CD4-positive, alpha-beta T cell (primary cell): Measurements from ENCODE around the gene TUBB4B. TPM values are rescaled to one million over a fixed set of nuclear protein-coding genes. Genes with fewer than 3 reads are reported as not detected.
A peak's percentile ranks its signal among the peaks of the same experiment; 100 is the strongest.

Source experiments
- ATAC-seq: fragments of 200-7000 bp; cut with Tn5 transposase; one replicate; pipeline ENCODE4 v1.10.0; 2022; ENCODE audit warnings: mild to moderate bottlenecking; ENCODE audit not compliant: poor library complexity
- CTCF ChIA-PET: fragments of 350-600 bp; sonication (Branson Sonifier 250); formaldehyde crosslinking; loops from one replicate; lab custom pipeline; 2021; ENCODE audit warnings: antibody characterized with exemption, inconsistent platforms; lab: Charles Lee
- POLR2A ChIA-PET: fragments of 350-600 bp; sonication (Branson Sonifier 250); formaldehyde crosslinking; loops from one replicate; lab custom pipeline; 2021; ENCODE audit warnings: antibody characterized with exemption, inconsistent platforms; lab: Charles Lee
- DNase-seq, 14 experiments: peaks; one replicate each; pipeline ENCODE4 v3.0.0-alpha.2; 2013 to 2020; ENCODE audit warnings: mixed read lengths in 2 of 14
- H3K27ac ChIP-seq, 2 donors: one replicate each; pipeline versions ENCODE4 v1.5.1 to v1.7.0; 2013; ENCODE audit warnings: low read length in 2 of 2, low read depth in 1 of 2, mild to moderate bottlenecking in 1 of 2
- H3K27me3 ChIP-seq, 2 experiments: 1 replicate in 1 of 2; 2 replicates in 1 of 2; pipeline versions ENCODE4 v1.6.1 to v1.7.0; 2013; ENCODE audit warnings: low read length in 2 of 2, control low read depth in 1 of 2, mild to moderate bottlenecking in 1 of 2, moderate library complexity in 1 of 2; ENCODE audit not compliant: insufficient read depth in 2 of 2, control insufficient read depth in 1 of 2
- H3K36me3 ChIP-seq: one replicate; pipeline ENCODE4 v1.6.1; 2013; ENCODE audit warnings: low read length, control low read depth; ENCODE audit not compliant: insufficient read depth
- H3K4me1 ChIP-seq: one replicate; pipeline ENCODE4 v1.6.1; 2013; ENCODE audit warnings: low read length, control low read depth; ENCODE audit not compliant: insufficient read depth
- H3K4me3 ChIP-seq: one replicate; pipeline ENCODE4 v1.5.1; 2013; ENCODE audit warnings: mild to moderate bottlenecking, low read length, moderate library complexity
- H3K9me3 ChIP-seq, 2 experiments: 1 replicate in 1 of 2; 2 replicates in 1 of 2; pipeline versions ENCODE4 v1.6.1 to v1.7.0; 2013; ENCODE audit warnings: low read length in 2 of 2, mild to moderate bottlenecking in 2 of 2, control low read depth in 1 of 2, moderate library complexity in 1 of 2; ENCODE audit not compliant: control insufficient read depth in 1 of 2, insufficient read depth in 1 of 2
- H3K27ac Mint-ChIP-seq: one replicate; pipeline ENCODE4 v1.8.0; 2020; ENCODE audit warnings: mixed read lengths
- H3K27me3 Mint-ChIP-seq: one replicate; pipeline ENCODE4 v1.8.0; 2021; ENCODE audit warnings: mixed read lengths
- H3K36me3 Mint-ChIP-seq: one replicate; pipeline ENCODE4 v1.8.0; 2021; ENCODE audit warnings: low read depth, mixed read lengths
- H3K4me1 Mint-ChIP-seq: one replicate; pipeline ENCODE4 v1.8.0; 2021; ENCODE audit warnings: low read depth, mixed read lengths
- H3K4me3 Mint-ChIP-seq: one replicate; pipeline ENCODE4 v1.8.0; 2020; ENCODE audit warnings: mild to moderate bottlenecking, mixed read lengths
- H3K9me3 Mint-ChIP-seq: one replicate; pipeline ENCODE4 v1.8.0; 2020; ENCODE audit warnings: mixed read lengths
- CTCF ChIP-seq: fragments of 200-600 bp; IDR thresholded peaks from one replicate; pipeline ENCODE4 v1.8.0; 2022; ENCODE audit warnings: antibody characterized with exemption, mild to moderate bottlenecking
- intact Hi-C, 2 experiments: fragments of 100-400 bp; cut with DNase I in 1 of 2; cut with micrococcal nuclease in 1 of 2; formaldehyde crosslinking; loops; one replicate each; pipeline versions ENCODE4 v1.15.1 to v1.9.0; 2023 to 2025; cut with DNase I, micrococcal nuclease
- total RNA-seq, 174 experiments: library from RNA in 2 of 174; stranded (reverse) in 2 of 174; gene quantifications; one replicate each; pipeline ENCODE4 v1.2.3 and lab custom pipeline; 2021 to 2026

The TUBB4B gene
- total RNA-seq, 2 experiments from 2014 or later = 93.8 to 98.2 TPM

- ChIA-PET POLR2A (interaction anchor here (1.0 kb wide), 2 partner anchors 7 to 11 kb away, joined by 3 read pairs; no protein-coding TSS in a partner anchor), CTCF (no interaction called here)
- Histone ChIP-seq H3K4me3 (no peak overlapping the region), H3K36me3 (peaks cover 6% of the 10 kb centered on the region), H3K9me3 (no peaks in the 10 kb centered on the region), H3K4me1 (no peaks in the 10 kb centered on the region), H3K27ac (no peak overlapping the region), H3K27me3 (no peaks in the 10 kb centered on the region)
- DNase-seq (no peak), ATAC-seq (no peak)
- TF ChIP-seq CTCF = no peak
- H3K27me3 Mint-ChIP-seq = no peaks in the 10 kb centered on the region
- intact Hi-C loops = no loop called here
- H3K4me1 Mint-ChIP-seq = no peaks in the 10 kb centered on the region
- H3K9me3 Mint-ChIP-seq = no peaks in the 10 kb centered on the region
- H3K27ac Mint-ChIP-seq = no peak overlapping the region
- no peaks in the 10 kb centered on the region for H3K36me3 Mint-ChIP-seq
- no peak overlapping the region for H3K4me3 Mint-ChIP-seq
Measured at GRCh38 chr9:137215196-137215986, 25.7 kb upstream of the TUBB4B start.

- Mint-ChIP-seq H3K4me3 (no peak overlapping the region), H3K36me3 (no peaks in the 10 kb centered on the region), H3K9me3 (no peaks in the 10 kb centered on the region), H3K27ac (no peak overlapping the region), H3K4me1 (no peaks in the 10 kb centered on the region), H3K27me3 (no peaks in the 10 kb centered on the region)
- CTCF ChIA-PET = no interaction called here
- no peak overlapping the region for H3K4me3 ChIP-seq
- ATAC-seq (no peak), DNase-seq (no peak)
- intact Hi-C loops = no loop called here
- TF ChIP-seq CTCF = no peak
- no peaks in the 10 kb centered on the region for H3K9me3 ChIP-seq
- H3K27ac ChIP-seq = no peak overlapping the region
- POLR2A ChIA-PET = interaction anchor here (1.0 kb wide), 1 partner anchor 12 kb away, joined by 3 read pairs; no protein-coding TSS in a partner anchor
- peaks cover under 1% of the 10 kb centered on the region for H3K4me1 ChIP-seq
- H3K36me3 ChIP-seq = peaks cover 6% of the 10 kb centered on the region
- H3K27me3 ChIP-seq = no peaks in the 10 kb centered on the region
Measured at GRCh38 chr9:137216188-137216965, 24.7 kb upstream of the TUBB4B start.

GRCh38 chr9:137217276-137218211 lies 23.5 kb upstream of the TUBB4B start:
- H3K4me1 ChIP-seq = peaks cover 8% of the 10 kb centered on the region
- H3K9me3 ChIP-seq = no peaks in the 10 kb centered on the region
- TF ChIP-seq CTCF = no peak
- H3K9me3 Mint-ChIP-seq = no peaks in the 10 kb centered on the region
- peak overlapping the region; percentile 30 for H3K4me3 Mint-ChIP-seq
- H3K27me3 ChIP-seq = no peaks in the 10 kb centered on the region
- H3K27me3 Mint-ChIP-seq = no peaks in the 10 kb centered on the region
- DNase-seq = peak in 1 of 14 experiments; percentile 32
- no peak for ATAC-seq
- H3K27ac ChIP-seq = no peak overlapping the region
- no peaks in the 10 kb centered on the region for H3K4me1 Mint-ChIP-seq
- POLR2A ChIA-PET = no interaction called here
- peaks cover 6% of the 10 kb centered on the region for H3K36me3 ChIP-seq
- no peak overlapping the region for H3K27ac Mint-ChIP-seq
- H3K4me3 ChIP-seq = no peak overlapping the region
- intact Hi-C loops = no loop called here
- no peaks in the 10 kb centered on the region for H3K36me3 Mint-ChIP-seq
- CTCF ChIA-PET = no interaction called here
